ENCODE measurements around the gene SPRED2.

Gene SPRED2, protein sequence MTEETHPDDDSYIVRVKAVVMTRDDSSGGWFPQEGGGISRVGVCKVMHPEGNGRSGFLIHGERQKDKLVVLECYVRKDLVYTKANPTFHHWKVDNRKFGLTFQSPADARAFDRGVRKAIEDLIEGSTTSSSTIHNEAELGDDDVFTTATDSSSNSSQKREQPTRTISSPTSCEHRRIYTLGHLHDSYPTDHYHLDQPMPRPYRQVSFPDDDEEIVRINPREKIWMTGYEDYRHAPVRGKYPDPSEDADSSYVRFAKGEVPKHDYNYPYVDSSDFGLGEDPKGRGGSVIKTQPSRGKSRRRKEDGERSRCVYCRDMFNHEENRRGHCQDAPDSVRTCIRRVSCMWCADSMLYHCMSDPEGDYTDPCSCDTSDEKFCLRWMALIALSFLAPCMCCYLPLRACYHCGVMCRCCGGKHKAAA

DNA sequence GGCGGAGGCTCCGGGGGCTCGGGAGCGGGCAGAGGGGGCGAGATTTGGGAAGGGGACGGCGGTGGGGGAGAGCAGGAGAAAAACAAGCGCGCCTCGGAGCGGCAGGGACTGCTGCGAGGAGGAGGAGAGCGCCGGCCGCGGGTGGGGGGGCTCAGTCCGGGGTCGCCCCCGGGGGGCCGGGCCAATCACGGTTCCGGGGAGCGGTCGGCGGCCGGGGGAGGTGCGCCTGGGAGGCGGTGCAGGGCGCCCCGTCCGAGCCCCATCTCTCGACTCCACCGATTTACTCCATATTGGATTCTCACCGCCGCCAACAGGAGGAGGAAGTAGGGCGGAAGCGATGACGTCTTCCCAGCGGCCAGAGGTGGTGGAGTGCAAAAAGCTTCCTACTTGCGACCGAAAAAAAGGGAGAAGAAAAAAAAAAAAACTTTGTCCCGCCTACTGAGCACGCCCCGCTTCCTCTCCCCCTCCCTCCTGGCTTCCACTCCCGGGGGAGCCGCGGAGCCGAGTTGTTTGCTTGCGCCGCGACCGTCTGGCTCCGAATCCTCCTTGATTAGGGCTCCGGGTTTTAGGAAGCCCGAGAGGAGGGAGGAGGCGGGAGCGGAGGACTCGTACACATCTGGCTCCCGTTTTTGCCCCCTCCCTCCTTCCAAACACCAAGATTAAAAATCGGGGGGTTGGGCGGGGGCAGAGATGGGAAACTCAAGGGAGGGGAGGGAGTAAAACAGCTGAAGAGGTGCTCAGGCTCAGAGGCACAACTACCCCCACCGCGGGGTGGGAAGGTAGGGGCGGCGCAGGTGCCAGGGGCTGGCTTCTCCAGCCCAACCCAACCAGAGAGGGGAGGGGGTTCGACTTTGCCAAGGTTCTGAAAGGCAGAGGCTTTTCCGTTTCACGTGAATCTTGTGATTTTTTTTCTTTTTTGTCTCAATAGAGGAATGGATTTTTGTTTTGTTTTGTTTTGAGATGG lies at the start of gene SPRED2:
Gene SPRED2, minus strand, starts transcription at position 373 of the 964 bp plus-strand sequence. CDS start 612 bp downstream, outside the sequence.
- peak; percentile 69 for DNase-seq (ENCODE audit: low spot score)

DNA sequence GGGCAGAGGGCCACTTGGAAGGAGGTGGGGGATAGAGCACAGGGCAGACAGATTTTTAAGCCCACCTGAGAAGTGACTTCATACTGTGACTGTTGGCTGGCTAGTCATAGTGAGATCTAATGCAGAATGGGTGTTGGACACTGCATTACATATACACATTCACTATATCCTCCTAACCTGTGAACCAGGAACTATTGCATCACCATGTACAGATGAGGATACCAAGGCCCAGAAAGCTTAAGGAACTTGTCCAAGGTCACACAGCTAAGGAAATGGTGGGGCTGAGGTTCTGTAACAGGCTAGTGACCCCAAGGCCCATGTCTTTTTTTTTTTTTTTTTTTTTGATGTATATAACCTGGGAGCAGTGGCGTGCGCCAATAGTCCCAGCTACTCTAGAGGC lies 49.6 kb upstream of the SPRED2 start:
- DNase-seq (ENCODE audit: low spot score): no peak

DNA sequence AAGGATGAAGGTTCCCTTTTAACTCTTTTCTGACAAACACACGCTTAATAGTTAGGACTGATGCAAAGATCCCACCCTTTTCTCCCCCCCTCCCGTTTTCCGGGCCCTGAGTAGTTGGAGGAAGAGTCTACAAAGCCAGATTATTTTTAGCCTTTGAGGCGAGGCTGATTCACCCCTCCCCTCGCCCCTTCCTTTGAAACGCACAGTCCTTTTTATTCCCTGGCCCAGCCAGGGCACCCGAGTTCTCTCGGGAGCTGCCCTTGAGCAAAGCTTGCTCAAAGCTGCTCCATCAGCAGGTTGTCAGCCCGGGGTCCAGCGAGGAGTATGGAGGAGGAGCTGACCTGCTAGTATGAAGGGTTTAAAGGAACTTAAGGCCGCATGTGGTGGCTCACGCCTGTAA lies 47.1 kb upstream of the SPRED2 start:
- no peak for DNase-seq (ENCODE audit: low spot score)

DNA sequence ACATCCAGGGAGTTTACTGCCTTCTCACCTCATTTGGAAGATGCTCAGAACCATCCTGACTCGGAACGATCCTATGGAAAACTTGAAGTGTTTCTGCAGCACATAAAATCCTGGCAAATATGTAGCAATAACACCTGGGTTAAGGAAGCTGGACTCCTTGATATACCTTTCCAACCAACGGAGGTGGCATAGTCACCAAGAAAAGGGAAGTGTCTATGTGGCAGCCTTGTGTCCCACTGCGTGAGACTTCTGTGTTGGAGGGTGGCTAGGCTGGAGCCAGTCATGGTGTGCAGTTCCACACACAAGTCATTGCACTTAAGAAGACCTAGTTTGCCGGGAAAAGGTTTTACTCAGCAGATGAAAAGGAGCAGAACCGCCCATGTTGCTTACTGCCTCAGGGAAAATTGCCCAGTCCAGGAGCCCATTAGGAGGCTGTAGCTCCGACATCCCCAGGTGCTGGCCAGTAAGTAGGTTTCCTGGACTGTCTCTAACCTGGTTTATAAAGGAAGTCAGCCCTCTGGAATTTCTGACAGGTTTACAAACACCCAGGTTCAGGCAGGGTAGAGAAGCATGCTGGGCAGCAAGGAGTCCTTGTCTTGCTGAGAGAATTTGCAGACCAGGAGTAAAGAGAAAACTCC lies 46.2 kb upstream of the SPRED2 start:
- no peak for DNase-seq (ENCODE audit: low spot score)

DNA sequence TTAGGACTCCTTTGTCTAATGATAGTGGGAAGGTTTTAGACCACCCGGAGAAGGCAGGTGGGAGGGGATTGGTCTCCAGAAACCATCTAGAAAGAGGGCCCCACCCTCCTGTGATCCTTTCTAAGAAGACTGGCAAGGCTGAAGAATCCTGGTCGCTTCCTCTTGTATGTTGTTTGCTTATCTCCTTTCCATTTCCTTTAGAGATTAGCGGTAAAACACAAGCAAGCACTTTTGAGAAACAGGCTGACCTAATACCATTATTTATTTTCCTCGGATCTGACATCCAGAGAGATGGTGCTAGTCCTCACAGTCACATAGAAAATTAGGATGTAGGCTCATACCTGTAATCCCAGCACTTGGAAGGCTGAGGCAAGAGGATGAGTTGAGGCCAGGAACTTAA lies 45.2 kb upstream of the SPRED2 start:
- no peak for DNase-seq (ENCODE audit: low spot score)

DNA sequence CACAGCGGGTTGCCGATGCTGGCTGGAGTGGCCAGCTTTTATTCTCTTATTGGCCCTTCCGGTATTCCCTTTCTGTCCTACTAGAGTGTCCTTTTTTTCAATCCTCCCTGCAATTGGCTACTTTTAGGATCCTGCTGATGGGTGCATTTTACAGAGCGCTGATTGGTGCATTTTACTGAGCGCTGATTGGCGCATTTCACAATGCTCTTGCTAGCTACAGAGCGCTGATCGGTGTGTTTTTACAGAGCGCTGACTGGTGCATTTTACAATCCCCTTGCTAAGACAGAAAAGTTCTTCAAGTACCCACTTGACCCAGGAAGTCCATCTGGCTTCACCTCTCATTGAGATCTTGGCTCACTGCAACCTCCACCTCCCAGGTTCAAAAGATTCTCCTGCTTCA lies 44.4 kb upstream of the SPRED2 start:
- no peak for DNase-seq (ENCODE audit: low spot score)

DNA sequence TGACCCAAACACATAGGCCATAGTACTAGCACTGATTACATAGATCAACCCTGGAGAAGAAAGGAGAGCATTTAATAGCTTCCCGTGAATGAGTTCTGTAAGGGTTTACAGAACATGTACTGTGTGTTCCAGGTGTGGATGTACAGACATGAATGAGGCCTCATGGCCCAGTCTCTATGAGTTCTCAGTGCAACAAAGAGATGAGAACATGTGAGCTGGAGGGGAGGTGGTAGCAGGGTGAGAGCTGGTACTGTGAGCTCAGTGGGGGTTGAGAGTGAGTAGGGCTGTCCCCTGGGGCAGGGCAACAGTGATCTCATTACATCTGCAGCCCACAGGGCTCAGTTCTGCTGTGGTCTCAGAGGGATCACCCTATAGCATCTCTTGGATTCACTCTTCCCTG lies 42.6 kb upstream of the SPRED2 start:
- DNase-seq (ENCODE audit: low spot score): no peak

DNA sequence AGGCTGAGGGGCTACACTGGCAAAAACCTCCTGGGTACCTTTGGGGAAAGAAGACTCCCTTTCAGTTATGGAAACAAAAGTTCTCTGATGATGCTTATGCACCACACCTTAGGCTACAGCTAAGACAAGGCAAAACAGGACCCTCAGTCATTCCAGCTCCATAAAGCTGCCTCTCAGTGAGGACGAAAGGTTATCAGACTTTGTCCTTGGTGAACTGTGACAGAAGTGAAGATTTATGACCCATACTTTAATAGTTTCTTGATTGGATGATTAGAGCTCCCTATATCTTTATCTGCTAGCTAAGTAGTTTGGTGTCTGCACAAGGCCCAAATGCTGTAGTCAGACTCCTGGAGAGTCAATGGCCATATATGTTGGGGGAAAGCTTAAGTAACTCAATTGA lies 40.6 kb upstream of the SPRED2 start:
- DNase-seq (ENCODE audit: low spot score): no peak

DNA sequence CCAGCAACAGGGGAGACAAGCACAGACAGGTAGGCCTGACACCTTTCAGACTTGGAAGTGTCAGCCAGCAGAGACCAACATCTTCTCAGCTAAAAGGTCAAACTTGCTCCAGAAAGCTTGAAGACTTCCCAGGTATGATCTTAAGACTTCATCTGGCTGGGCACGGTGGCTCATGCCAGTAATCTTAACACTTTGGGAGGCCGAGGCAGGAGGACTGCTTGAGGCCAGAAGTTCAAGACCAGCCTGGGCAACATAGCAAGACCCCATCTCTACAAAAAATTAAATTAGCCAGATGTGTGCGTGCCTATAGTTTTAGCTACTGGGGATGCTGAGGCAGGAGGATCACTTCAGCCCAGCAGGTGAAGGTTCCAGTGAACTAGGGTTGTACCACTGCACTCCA lies 39.0 kb upstream of the SPRED2 start:
- no peak for DNase-seq (ENCODE audit: low spot score)

DNA sequence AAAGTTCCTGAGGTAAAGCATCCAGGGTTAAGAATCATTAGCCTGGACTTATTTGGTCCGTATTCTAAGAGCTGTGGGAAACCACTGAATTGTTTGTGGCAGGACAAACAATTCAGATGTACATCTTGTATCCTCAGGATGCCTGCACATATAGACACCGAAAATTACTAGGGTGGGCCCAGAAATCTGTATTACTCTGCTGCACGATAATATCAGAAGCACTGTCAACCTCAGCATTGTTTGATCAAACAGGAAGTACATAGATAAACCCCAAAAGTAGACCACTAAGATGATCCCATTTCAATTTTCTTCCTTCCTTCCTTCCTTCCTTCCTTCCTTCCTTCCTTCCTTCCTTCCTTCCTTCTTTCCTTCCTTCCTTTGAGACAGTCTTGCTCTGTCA lies 34.2 kb upstream of the SPRED2 start:
- no peak for DNase-seq (ENCODE audit: low spot score)

DNA sequence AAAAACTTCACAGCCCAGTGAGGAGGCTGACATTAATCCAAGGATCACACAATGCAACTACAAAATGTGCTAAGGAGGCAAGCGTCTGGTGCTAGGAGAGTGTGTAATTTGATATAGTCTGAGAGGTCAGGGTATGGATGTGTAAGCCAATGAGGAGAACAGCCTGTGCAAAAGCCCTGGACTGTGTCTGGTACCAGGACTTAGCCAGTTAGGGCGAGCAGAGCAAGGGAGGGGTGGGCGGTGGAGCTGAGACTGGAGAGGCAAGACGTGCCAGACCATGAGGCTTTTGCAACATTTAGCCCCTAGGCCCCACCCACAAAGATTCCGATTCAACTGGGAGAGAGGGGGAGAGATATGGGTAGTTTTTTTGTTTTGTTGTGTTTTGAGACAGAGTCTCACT lies 33.5 kb upstream of the SPRED2 start:
- DNase-seq (ENCODE audit: low spot score): no peak

DNA sequence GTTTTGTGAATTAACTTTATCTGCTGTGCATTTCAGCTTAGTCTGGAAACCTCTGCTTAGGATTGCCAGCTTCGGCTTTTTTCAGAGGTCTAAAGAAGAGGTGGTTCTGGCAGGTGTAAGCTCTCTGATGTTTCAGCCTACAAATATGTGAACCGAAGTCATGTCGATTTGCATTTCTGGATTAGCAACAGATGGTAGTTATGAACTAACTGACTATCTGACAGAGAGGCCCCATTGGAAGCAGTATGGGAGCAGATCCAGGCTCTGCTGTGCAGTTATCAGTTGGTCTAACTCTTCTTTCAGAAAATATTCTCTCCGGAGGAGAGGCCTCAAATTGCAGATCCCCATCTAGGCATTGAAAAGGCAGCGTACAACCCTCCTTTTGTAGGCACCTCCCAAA lies 32.7 kb upstream of the SPRED2 start:
- no peak for DNase-seq (ENCODE audit: low spot score)

DNA sequence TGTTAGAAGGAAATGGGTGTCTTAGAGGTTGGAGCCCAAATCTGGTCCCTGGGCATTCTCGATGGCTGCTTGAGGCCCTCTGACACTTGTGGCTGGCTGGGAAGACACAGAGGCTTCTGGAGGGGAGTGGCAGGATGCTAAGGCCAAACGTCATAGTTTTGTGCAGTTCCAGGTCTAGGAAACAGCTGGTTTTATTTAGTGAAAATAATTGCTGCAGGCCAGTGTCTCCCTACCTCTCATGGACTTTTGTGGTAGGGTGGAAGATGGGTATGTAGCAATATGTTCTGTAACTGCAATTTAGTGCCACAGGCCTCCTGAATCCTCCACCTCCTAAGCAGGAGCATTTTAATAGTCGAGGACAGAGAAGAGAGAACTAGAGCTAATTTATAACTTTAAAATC lies 32.2 kb upstream of the SPRED2 start:
- no peak for DNase-seq (ENCODE audit: low spot score)

DNA sequence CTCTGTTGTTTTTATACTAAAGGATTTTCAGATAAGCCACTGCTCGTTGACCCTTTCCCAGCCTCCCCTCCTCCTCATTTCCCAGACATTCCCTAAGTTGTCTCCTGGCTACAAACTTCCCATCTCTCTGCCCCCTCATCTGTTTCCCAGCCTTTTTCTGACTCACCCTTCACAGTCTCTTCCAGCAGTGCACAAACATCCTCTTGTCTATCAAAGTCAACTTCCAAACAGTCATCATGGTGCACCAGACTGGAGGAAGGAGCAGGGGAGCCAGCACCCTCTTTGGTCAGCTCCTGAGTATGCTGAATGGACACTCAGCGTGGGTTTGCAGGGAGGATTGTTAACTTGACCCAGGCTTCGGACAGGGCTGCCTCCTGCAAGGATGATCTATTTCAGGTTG lies 26.6 kb upstream of the SPRED2 start:
- DNase-seq (ENCODE audit: low spot score): no peak

DNA sequence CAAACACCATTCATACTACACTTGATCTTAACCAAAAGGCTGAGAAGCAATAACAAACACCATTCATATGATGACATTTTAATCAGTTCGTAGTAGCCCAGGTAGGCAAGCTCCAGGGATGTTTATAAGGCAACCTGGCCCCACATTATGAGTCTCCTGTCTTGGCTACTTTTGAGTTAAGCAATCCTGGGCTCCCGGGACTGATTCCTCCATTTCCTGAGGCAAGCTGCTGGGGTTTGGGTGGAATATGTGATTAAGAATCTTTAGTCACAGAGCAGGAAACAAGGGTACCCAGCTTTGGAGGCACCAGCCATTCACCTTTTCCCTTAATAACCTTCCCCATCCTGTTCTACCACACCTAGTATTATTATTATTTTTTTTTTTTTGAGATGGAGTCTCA lies 24.5 kb upstream of the SPRED2 start:
- DNase-seq (ENCODE audit: low spot score): no peak

DNA sequence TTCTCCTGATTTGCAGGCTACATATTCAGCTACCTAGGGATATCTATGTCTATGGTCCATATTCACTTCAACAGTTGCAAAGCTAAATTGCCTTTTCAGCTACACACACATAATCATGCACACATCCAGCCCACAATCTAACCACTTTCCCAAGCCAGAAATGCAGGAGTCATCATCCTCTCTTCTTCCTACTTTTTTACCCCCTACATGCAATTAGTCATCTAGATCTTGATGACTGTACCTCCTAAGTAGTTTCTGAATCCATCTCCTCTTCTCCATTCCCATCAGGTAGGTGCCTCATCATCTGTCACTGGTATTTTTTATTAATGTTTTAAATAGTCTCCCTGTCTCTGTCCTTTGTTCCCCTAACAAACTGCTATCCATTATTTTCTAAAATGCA lies 23.7 kb upstream of the SPRED2 start:
- DNase-seq (ENCODE audit: low spot score): no peak

DNA sequence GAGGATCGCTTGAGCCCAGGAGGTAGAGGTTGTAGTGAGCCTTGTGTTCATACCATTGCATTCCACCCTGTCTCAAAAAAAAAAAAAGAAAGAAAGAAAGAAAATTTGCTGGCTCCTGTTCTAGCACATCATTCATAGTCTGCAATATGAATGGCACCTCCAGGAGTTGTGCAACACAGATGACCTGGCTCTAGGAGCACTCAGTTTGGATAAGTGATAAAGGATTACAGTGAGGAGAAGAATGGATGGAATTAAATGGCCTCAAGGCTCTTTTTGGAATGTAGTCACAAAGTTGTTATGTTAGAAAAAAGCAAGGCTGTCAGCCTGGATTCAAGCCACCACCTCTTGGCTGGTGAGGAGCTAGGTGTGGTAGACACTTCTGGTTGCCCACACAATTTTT lies 21.5 kb upstream of the SPRED2 start:
- DNase-seq (ENCODE audit: low spot score): no peak

DNA sequence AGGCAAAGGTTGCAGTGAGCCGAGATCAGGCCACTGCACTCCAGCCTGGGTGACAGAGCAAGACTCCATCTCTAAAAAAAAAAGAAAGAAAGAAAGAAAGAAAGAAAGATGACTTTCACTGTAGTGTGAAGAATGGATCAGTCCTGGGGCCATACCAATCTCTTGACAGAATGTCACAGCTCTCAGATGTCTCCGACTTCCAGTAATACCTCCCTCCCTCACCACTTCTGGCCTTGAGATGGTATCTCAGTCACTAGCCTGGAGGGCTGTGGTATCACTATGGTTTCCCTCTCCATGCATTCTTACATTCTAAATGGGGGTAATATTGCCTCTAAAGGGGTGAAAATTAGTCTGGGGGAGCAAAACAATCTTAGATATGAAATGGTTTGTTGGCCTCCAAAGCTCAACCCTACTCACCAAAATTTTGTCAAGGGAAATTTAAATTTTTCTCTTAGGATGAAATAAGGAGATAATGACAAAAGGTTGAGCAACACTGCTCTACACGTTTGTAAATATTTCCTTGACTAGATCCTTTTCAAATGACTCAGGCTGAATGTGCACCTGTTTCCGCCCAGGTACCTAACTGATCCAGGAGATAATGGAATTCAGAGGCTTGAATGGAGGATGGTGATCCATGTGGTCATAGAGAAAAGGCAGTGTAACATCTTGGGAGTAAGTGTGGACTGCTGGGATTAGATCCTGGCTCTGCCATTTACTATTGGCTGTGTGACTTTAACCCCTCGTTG lies 19.9 kb upstream of the SPRED2 start:
- no peak for DNase-seq (ENCODE audit: low spot score)

DNA sequence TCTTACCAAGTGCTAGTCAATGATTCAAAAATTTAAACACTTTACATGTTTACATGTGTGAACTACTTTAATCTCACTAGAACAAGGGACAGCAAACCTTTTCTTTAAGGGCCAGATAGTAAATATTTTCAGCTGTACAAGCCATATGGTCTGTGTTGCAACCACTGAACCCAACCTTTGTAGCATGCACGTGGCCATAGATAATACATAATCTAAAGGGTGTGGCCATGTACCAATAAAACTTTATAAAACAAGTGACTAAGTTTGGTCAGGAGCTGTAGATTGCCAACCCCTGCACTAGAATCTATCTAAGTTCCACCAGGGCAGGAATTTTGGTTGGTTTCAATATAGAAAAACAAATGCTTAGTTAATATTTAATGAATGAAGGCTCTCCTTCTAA lies 18.4 kb upstream of the SPRED2 start:
- DNase-seq (ENCODE audit: low spot score): no peak

DNA sequence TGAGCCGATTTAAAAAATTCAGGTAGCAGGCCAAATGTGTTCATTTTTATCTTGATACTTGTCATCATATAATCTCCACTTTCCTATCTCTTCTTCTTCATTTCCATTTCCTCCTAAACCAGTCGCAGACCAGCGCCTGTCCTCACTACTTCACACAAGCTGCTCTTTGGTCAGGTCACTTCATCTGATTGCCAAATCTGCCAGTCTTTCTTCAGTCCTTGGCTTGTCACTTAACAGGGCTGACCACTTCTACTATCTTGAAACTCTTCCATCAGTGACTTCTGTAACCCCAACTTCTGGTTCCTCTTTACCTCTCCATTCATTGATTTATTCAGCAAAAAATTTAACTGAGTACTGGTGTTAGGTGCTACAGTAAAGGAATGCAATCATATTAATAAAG lies 18.0 kb upstream of the SPRED2 start:
- no peak for DNase-seq (ENCODE audit: low spot score)

DNA sequence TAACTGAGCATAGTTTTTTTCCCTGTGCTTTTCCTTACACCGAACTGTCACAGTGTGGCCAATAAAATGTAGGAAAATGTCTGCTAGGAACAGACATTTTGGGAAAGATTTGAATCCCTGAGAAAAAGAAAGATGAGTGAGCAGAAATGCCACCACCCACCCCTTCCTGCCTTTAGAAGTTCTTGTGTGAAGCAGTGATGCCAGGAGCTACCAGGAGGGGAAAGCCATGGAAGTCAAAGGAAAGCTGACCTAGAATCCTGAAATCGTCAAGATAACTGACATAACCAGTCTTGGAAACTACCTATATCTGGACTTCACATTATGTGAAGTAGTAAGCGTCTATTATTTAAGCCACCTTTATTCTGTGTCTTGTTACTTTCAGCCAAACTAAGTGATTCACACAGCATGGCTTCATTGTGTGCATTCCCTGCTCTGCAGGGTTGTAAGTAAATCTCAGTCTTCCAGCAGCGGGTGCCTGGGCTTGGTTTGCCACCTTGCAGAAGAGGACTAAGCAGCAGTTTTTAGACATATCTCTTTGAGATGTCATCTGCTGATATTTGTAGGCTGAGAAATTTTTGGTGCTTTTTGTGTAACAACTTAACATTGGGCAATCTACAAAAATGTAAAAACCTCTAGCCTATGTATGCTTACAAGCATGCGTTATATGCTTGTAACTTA lies 11.2 kb upstream of the SPRED2 start:
- DNase-seq (ENCODE audit: low spot score): no peak
